Naive thymus-derived CD4-positive, alpha-beta T cell (primary cell): ENCODE data around the gene ANO4. TPM values are rescaled to one million over a fixed set of nuclear protein-coding genes. Genes with fewer than 3 reads are reported as not detected.

ENCODE experiments used
- ATAC-seq: fragments of 150-1000 bp; cut with Tn5 transposase; 2 replicates; pipeline ENCODE4 v1.10.0; 2021; ENCODE audit warnings: mild to moderate bottlenecking, moderate library complexity
- CTCF ChIA-PET: fragments of 350-600 bp; sonication (Branson Sonifier 250); formaldehyde crosslinking; loops from one replicate; lab custom pipeline; 2021; ENCODE audit warnings: antibody characterized with exemption; lab: Charles Lee
- POLR2A ChIA-PET: fragments of 350-600 bp; sonication (Branson Sonifier 250); formaldehyde crosslinking; loops from one replicate; lab custom pipeline; 2021; ENCODE audit warnings: antibody characterized with exemption, inconsistent platforms; lab: Charles Lee
- DNase-seq, 9 donors: peaks; one replicate each; pipeline versions ENCODE4 v3.0.0 to v3.0.0-alpha.2; 2020 to 2022; ENCODE audit warnings: mixed read lengths in 1 of 9
- H3K27ac ChIP-seq: one replicate; pipeline ENCODE4 v1.7.0; 2013; ENCODE audit warnings: mild to moderate bottlenecking, low read depth, low read length, moderate library complexity
- H3K27me3 ChIP-seq, 2 donors: one replicate each; pipeline ENCODE4 v1.7.0; 2013; ENCODE audit warnings: low read length in 2 of 2, mild to moderate bottlenecking in 2 of 2, moderate library complexity in 2 of 2; ENCODE audit not compliant: control insufficient read depth in 2 of 2, insufficient read depth in 2 of 2
- H3K36me3 ChIP-seq, 3 experiments: 1 replicate in 2 of 3; 2 replicates in 1 of 3; pipeline ENCODE4 v1.7.0; 2013; ENCODE audit warnings: low read length in 3 of 3, mild to moderate bottlenecking in 3 of 3, moderate library complexity in 1 of 3; ENCODE audit not compliant: insufficient read depth in 3 of 3, control insufficient read depth in 2 of 3
- H3K4me1 ChIP-seq, 2 donors: one replicate each; pipeline ENCODE4 v1.7.0; 2013; ENCODE audit warnings: low read length in 2 of 2, mild to moderate bottlenecking in 2 of 2, moderate library complexity in 1 of 2; ENCODE audit not compliant: control insufficient read depth in 2 of 2, insufficient read depth in 2 of 2
- H3K4me3 ChIP-seq: 2 replicates; pipeline ENCODE4 v1.7.0; 2013; ENCODE audit warnings: mild to moderate bottlenecking, low read length
- H3K9me3 ChIP-seq, 3 experiments: 1 replicate in 2 of 3; 2 replicates in 1 of 3; pipeline ENCODE4 v1.7.0; 2013; ENCODE audit warnings: low read length in 3 of 3; ENCODE audit not compliant: control insufficient read depth in 2 of 3
- H3K27ac Mint-ChIP-seq, 9 donors: one replicate each; pipeline ENCODE4 v1.8.0; 2020 to 2022; ENCODE audit warnings: mixed read lengths in 9 of 9, mild to moderate bottlenecking in 8 of 9, moderate library complexity in 5 of 9, inconsistent platforms in 2 of 9
- H3K27me3 Mint-ChIP-seq, 5 donors: one replicate each; pipeline ENCODE4 v1.8.0; 2021 to 2022; ENCODE audit warnings: mixed read lengths in 5 of 5, mild to moderate bottlenecking in 1 of 5
- H3K36me3 Mint-ChIP-seq, 5 donors: one replicate each; pipeline ENCODE4 v1.8.0; 2020 to 2022; ENCODE audit warnings: mixed read lengths in 5 of 5, mild to moderate bottlenecking in 3 of 5, inconsistent platforms in 1 of 5
- H3K4me1 Mint-ChIP-seq, 7 donors: one replicate each; pipeline ENCODE4 v1.8.0; 2020 to 2022; ENCODE audit warnings: mixed read lengths in 7 of 7, mild to moderate bottlenecking in 3 of 7, inconsistent platforms in 1 of 7
- H3K4me3 Mint-ChIP-seq, 10 donors: one replicate each; pipeline ENCODE4 v1.8.0; 2020 to 2022; ENCODE audit warnings: mild to moderate bottlenecking in 10 of 10, mixed read lengths in 10 of 10, moderate library complexity in 6 of 10, inconsistent platforms in 2 of 10
- H3K9me3 Mint-ChIP-seq, 11 donors: one replicate each; pipeline ENCODE4 v1.8.0; 2020 to 2022; ENCODE audit warnings: mixed read lengths in 11 of 11, mild to moderate bottlenecking in 4 of 11, inconsistent platforms in 1 of 11, moderate library complexity in 1 of 11
- intact Hi-C, 2 donors: fragments of 100-400 bp; cut with micrococcal nuclease; formaldehyde crosslinking; loops; one replicate each; pipeline ENCODE4 v1.15.1; 2023
- polyA plus RNA-seq, 2 donors: library from polyadenylated mRNA; unstranded; fragments of 300-500 nt; fragmentation: Illumina TruSeq; gene quantifications; one replicate each; pipeline ENCODE4 v1.2.3, GENCODE V29; 2021
- total RNA-seq, 6 experiments: library from RNA in 5 of 6; stranded (reverse) in 5 of 6; gene quantifications; 1 replicate in 5 of 6; 2 replicates in 1 of 6; pipeline ENCODE4 v1.2.3 and lab custom pipeline; 2021 to 2026

ANO4 gene
- total and polyA plus RNA-seq, 7 experiments from 2014 or later = not detected

- no peaks in the 10 kb centered on the region for H3K27me3 ChIP-seq
- CTCF ChIA-PET = no interaction called here
- no peaks in the 10 kb centered on the region for H3K9me3 ChIP-seq
- H3K36me3 Mint-ChIP-seq = no peaks in the 10 kb centered on the region
- no peaks in the 10 kb centered on the region for H3K36me3 ChIP-seq
- H3K4me3 Mint-ChIP-seq = no peak overlapping the region
- H3K4me1 ChIP-seq = no peaks in the 10 kb centered on the region
- DNase-seq = no peak
- POLR2A ChIA-PET = no interaction called here
- no peak overlapping the region for H3K27ac ChIP-seq
- intact Hi-C loops = no loop called here
- no peaks in the 10 kb centered on the region for H3K4me1 Mint-ChIP-seq
- H3K27me3 Mint-ChIP-seq = peaks cover 0 to 5% (median 0%) of the 10 kb centered on the region in 5 donors
- H3K27ac Mint-ChIP-seq = no peak overlapping the region
- ATAC-seq = no peak
- peaks cover 0 to 15% (median 3%) of the 10 kb centered on the region in 11 donors for H3K9me3 Mint-ChIP-seq
- no peak overlapping the region for H3K4me3 ChIP-seq
Observed at GRCh38 chr12:100767371-100767770, 27.2 kb upstream of the ANO4 start.

GRCh38 chr12:100767950-100768349 lies 26.6 kb upstream of the ANO4 start:
- peaks cover 0 to 15% (median 3%) of the 10 kb centered on the region in 11 donors for H3K9me3 Mint-ChIP-seq
- no peak overlapping the region for H3K4me3 Mint-ChIP-seq
- H3K27ac Mint-ChIP-seq = no peak overlapping the region
- H3K27me3 Mint-ChIP-seq = peaks cover 0 to 5% (median 0%) of the 10 kb centered on the region in 5 donors
- no peak for ATAC-seq
- no peaks in the 10 kb centered on the region for H3K4me1 Mint-ChIP-seq
- no peak for DNase-seq
- POLR2A ChIA-PET = no interaction called here
- no peaks in the 10 kb centered on the region for H3K36me3 Mint-ChIP-seq
- H3K27me3 ChIP-seq = no peaks in the 10 kb centered on the region
- CTCF ChIA-PET = no interaction called here
- H3K36me3 ChIP-seq = no peaks in the 10 kb centered on the region
- H3K27ac ChIP-seq = no peak overlapping the region
- intact Hi-C loops = no loop called here
- no peak overlapping the region for H3K4me3 ChIP-seq
- no peaks in the 10 kb centered on the region for H3K4me1 ChIP-seq
- H3K9me3 ChIP-seq = no peaks in the 10 kb centered on the region

GRCh38 chr12:100778967-100779590 lies 15.5 kb upstream of the ANO4 start:
- no peak overlapping the region for H3K4me3 Mint-ChIP-seq
- H3K4me1 Mint-ChIP-seq = no peaks in the 10 kb centered on the region
- DNase-seq (no peak), ATAC-seq (no peak)
- Histone ChIP-seq H3K27me3 (no peaks in the 10 kb centered on the region), H3K9me3 (no peaks in the 10 kb centered on the region), H3K4me3 (no peak overlapping the region), H3K4me1 (no peaks in the 10 kb centered on the region), H3K27ac (no peak overlapping the region), H3K36me3 (no peaks in the 10 kb centered on the region)
- intact Hi-C loops = no loop called here
- H3K27ac Mint-ChIP-seq = no peak overlapping the region
- H3K9me3 Mint-ChIP-seq = peaks cover 0 to 3% (median 0%) of the 10 kb centered on the region in 11 donors
- ChIA-PET POLR2A (no interaction called here), CTCF (no interaction called here)
- H3K27me3 Mint-ChIP-seq = peaks cover 0 to 6% (median 0%) of the 10 kb centered on the region in 5 donors
- no peaks in the 10 kb centered on the region for H3K36me3 Mint-ChIP-seq

- CTCF ChIA-PET = no interaction called here
- Mint-ChIP-seq H3K4me1 (no peaks in the 10 kb centered on the region), H3K36me3 (no peaks in the 10 kb centered on the region), H3K4me3 (no peak overlapping the region), H3K9me3 (peaks cover 0 to 12% (median 2%) of the 10 kb centered on the region in 11 donors), H3K27ac (no peak overlapping the region), H3K27me3 (peaks cover 0 to 13% (median 4%) of the 10 kb centered on the region in 5 donors)
- ATAC-seq (no peak), DNase-seq (no peak)
- Histone ChIP-seq H3K27ac (no peak overlapping the region), H3K36me3 (no peaks in the 10 kb centered on the region), H3K4me1 (no peaks in the 10 kb centered on the region), H3K4me3 (no peak overlapping the region), H3K27me3 (no peaks in the 10 kb centered on the region), H3K9me3 (no peaks in the 10 kb centered on the region)
- intact Hi-C loops = no loop called here
- POLR2A ChIA-PET = no interaction called here
Observed at GRCh38 chr12:100789146-100789545, 5.4 kb upstream of the ANO4 start.

- Mint-ChIP-seq H3K27ac (no peak overlapping the region), H3K4me1 (no peaks in the 10 kb centered on the region), H3K9me3 (peaks cover 0 to 12% (median 2%) of the 10 kb centered on the region in 11 donors), H3K4me3 (no peak overlapping the region), H3K27me3 (peaks cover 3 to 18% (median 9%) of the 10 kb centered on the region in 5 donors), H3K36me3 (peaks cover 0 to 2% (median 0%) of the 10 kb centered on the region in 5 donors)
- H3K36me3 ChIP-seq = no peaks in the 10 kb centered on the region
- POLR2A ChIA-PET = no interaction called here
- H3K27me3 ChIP-seq = no peaks in the 10 kb centered on the region
- intact Hi-C loops = no loop called here
- CTCF ChIA-PET = no interaction called here
- no peaks in the 10 kb centered on the region for H3K4me1 ChIP-seq
- no peak overlapping the region for H3K27ac ChIP-seq
- ATAC-seq = no peak
- no peaks in the 10 kb centered on the region for H3K9me3 ChIP-seq
- no peak for DNase-seq
- no peak overlapping the region for H3K4me3 ChIP-seq
Observed at GRCh38 chr12:100789975-100790374, 4.6 kb upstream of the ANO4 start.

- DNase-seq (no peak), ATAC-seq (no peak)
- Mint-ChIP-seq H3K27me3 (peaks cover 8 to 24% (median 11%) of the 10 kb centered on the region in 5 donors), H3K36me3 (peaks cover 0 to 5% (median 0%) of the 10 kb centered on the region in 5 donors), H3K4me1 (no peaks in the 10 kb centered on the region), H3K27ac (no peak overlapping the region), H3K4me3 (no peak overlapping the region), H3K9me3 (peaks cover 0 to 12% (median 2%) of the 10 kb centered on the region in 11 donors)
- H3K4me1 ChIP-seq = no peaks in the 10 kb centered on the region
- intact Hi-C loops = no loop called here
- H3K9me3 ChIP-seq = no peaks in the 10 kb centered on the region
- ChIA-PET POLR2A (no interaction called here), CTCF (no interaction called here)
- no peak overlapping the region for H3K27ac ChIP-seq
- H3K4me3 ChIP-seq = no peak overlapping the region
- H3K27me3 ChIP-seq = no peaks in the 10 kb centered on the region
- no peaks in the 10 kb centered on the region for H3K36me3 ChIP-seq
Observed at GRCh38 chr12:100790552-100790951, 4.0 kb upstream of the ANO4 start.

GRCh38 chr12:100793182-100793581 lies 1.4 kb upstream of the ANO4 start:
- H3K27me3 Mint-ChIP-seq = peaks cover 9 to 30% (median 16%) of the 10 kb centered on the region in 5 donors
- Histone ChIP-seq H3K9me3 (no peaks in the 10 kb centered on the region), H3K27me3 (no peaks in the 10 kb centered on the region), H3K36me3 (no peaks in the 10 kb centered on the region), H3K4me3 (no peak overlapping the region), H3K4me1 (no peaks in the 10 kb centered on the region), H3K27ac (no peak overlapping the region)
- DNase-seq (no peak), ATAC-seq (no peak)
- CTCF ChIA-PET = no interaction called here
- H3K36me3 Mint-ChIP-seq = peaks cover 0 to 5% (median 0%) of the 10 kb centered on the region in 5 donors
- H3K9me3 Mint-ChIP-seq = peaks cover 0 to 7% (median 2%) of the 10 kb centered on the region in 11 donors
- intact Hi-C loops = no loop called here
- no peak overlapping the region for H3K4me3 Mint-ChIP-seq
- no peaks in the 10 kb centered on the region for H3K4me1 Mint-ChIP-seq
- H3K27ac Mint-ChIP-seq = no peak overlapping the region
- POLR2A ChIA-PET = no interaction called here
